Measurements from ENCODE around the gene CACNA2D3.

DNA sequence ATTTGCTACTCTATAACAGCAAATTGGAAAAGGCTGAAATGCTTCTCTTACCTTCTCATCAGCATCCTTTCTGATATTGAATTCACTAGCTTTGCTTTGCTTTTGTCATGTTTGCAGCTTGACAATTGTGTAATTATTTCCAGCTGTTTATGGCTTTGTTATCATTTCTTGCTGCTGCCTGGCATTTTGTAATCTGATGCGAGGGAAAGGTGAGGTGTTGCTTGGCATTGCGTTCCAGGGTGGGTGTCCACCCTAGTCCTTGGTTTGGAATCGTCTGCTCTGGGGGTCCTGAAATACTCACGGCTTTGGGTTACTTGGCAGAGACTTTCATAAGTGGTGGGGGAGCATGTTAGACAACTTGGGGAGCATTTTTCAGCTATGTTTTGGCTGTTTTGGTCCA is 2.9 kb downstream of the CACNA2D3 start:
- TF ChIP-seq, protein P1, sequence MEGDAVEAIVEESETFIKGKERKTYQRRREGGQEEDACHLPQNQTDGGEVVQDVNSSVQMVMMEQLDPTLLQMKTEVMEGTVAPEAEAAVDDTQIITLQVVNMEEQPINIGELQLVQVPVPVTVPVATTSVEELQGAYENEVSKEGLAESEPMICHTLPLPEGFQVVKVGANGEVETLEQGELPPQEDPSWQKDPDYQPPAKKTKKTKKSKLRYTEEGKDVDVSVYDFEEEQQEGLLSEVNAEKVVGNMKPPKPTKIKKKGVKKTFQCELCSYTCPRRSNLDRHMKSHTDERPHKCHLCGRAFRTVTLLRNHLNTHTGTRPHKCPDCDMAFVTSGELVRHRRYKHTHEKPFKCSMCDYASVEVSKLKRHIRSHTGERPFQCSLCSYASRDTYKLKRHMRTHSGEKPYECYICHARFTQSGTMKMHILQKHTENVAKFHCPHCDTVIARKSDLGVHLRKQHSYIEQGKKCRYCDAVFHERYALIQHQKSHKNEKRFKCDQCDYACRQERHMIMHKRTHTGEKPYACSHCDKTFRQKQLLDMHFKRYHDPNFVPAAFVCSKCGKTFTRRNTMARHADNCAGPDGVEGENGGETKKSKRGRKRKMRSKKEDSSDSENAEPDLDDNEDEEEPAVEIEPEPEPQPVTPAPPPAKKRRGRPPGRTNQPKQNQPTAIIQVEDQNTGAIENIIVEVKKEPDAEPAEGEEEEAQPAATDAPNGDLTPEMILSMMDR (IDR thresholded peaks at IDR 0.05), result no peak
- no peak for TF ChIP-seq ZFX (IDR thresholded peaks at IDR 0.05; ENCODE audit: borderline replicate concordance)
